Astrocyte of the spinal cord (primary cell): ENCODE data around the gene SORL1.

Experiments used
- DNase-seq: peaks from one replicate; pipeline ENCODE4 v3.0.0; 2011; ENCODE audit warnings: low read depth, low spot score
- H3K4me3 ChIP-seq: 2 replicates; pipeline ENCODE4 v1.5.1; 2011; ENCODE audit warnings: low read depth, mild to moderate bottlenecking, low read length, moderate library complexity
- in situ Hi-C: cut with HindIII; loops from 2 replicates; pipeline ENCODE4 v1.10.0; 2017; ENCODE audit warnings: low sequenced_read_pairs
- TF ChIP-seq, protein P1 (sequence below): IDR thresholded peaks from 2 replicates; pipeline ENCODE4 v1.5.1; 2012; ENCODE audit warnings: low read depth, mild to moderate bottlenecking, low read length, inconsistent platforms

SORL1 gene

DNA sequence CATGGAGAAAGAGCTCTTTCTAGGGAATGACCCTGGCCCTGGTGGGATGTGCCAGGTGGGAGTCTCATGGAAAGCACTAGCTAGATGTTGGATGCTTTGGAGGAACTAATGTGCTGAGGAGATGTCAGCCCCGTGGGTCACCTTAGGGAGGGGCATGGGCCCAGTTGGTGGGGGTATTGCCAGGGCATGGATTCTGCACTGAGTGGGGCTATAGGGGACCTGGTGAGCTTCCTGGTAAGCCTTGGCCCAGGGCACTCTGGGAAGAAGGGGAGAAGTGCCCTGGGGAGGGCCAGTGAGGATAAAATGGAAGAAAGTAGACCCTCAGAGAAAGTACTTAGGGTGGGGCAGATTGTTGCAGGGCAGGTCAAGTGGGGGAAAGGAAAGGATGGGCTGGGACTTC, 65.9 kb downstream of the SORL1 start:
- DNase-seq = no peak
- in situ Hi-C loops = no loop called here
- TF ChIP-seq, protein P1, sequence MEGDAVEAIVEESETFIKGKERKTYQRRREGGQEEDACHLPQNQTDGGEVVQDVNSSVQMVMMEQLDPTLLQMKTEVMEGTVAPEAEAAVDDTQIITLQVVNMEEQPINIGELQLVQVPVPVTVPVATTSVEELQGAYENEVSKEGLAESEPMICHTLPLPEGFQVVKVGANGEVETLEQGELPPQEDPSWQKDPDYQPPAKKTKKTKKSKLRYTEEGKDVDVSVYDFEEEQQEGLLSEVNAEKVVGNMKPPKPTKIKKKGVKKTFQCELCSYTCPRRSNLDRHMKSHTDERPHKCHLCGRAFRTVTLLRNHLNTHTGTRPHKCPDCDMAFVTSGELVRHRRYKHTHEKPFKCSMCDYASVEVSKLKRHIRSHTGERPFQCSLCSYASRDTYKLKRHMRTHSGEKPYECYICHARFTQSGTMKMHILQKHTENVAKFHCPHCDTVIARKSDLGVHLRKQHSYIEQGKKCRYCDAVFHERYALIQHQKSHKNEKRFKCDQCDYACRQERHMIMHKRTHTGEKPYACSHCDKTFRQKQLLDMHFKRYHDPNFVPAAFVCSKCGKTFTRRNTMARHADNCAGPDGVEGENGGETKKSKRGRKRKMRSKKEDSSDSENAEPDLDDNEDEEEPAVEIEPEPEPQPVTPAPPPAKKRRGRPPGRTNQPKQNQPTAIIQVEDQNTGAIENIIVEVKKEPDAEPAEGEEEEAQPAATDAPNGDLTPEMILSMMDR = no peak
- no peak overlapping the region for H3K4me3 ChIP-seq

DNA sequence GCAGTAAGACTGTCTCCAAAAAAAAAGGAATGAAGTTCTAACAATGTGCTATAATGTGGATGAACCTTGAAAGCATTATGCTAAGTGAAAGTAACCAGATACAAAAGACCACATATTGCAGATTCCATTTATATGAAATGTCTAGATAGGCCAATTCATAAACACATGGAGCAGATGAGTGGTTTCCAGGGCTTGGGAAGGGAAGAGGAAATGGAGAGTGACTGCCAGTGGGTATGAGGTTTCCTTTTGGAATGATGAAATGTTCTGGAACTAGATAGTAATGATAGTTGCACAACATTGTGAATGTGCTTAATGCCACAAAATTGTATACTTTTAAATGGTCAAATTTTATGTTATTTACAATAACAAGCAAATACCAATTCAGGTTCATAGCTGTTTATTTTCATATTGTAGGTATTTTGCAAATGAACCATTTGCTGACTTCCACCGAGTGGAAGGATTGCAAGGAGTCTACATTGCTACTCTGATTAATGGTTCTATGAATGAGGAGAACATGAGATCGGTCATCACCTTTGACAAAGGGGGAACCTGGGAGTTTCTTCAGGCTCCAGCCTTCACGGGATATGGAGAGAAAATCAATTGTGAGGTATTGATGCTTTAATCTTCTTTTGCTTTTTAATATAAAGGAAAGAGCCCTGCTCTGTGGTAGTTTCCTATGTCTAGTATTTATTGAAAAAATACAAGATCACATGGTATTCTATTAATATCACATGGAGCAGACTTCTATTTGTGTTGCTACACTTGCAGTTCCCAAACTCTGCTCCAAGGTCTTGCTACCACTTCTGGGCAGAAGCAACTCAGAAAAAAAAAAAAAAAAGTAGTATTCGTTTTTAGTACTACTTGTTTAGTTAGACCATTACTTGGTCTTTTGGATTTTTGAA, 68.4 kb downstream of the SORL1 start:
- H3K4me3 ChIP-seq = no peak overlapping the region
- DNase-seq = peak; percentile 16
- in situ Hi-C loops = no loop called here
- TF ChIP-seq, protein P1 = no peak

DNA sequence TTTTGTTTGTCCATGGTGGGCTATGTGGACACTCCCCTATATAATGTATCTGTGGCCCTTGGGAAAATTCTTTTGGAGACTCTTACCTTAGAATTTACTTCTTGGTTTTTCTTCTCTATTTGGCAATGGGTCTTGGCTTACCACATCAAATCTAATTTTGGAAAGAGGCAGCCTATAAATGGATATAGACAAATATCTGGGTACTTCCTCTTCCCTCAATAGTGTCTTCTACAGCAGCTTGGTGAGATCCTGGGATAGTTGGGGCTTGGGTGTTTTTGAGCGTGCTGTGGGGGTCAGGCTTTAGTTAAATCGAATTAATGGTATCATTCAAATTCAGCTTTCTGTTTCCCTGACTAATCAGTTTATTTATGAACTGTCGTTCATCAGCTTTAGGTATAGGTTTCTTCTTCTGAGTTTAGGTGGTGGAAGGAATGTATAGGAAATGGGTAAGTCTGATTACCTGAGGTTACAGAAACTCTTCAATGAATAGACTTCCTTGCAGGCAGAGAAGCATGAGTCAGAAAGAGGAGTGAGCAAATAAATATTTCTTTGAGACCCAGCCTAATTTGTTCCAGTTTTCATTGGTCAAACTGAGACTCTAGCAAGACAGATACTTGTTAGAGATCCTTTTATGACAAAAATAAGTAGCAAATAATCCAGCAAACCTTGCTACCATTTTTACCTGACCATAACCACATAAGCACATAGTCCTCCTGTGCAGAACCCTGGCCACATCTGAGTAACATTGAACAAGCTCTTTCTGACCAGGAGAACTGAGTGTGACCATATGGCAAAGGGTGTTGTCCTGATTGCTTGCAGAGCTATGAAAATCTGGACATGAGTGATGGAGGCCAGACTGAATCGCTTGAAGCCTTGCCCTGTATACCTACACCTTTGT, 69.3 kb downstream of the SORL1 start:
- no peak for DNase-seq
- H3K4me3 ChIP-seq = no peak overlapping the region
- in situ Hi-C loops = no loop called here
- TF ChIP-seq, protein P1 = no peak

DNA sequence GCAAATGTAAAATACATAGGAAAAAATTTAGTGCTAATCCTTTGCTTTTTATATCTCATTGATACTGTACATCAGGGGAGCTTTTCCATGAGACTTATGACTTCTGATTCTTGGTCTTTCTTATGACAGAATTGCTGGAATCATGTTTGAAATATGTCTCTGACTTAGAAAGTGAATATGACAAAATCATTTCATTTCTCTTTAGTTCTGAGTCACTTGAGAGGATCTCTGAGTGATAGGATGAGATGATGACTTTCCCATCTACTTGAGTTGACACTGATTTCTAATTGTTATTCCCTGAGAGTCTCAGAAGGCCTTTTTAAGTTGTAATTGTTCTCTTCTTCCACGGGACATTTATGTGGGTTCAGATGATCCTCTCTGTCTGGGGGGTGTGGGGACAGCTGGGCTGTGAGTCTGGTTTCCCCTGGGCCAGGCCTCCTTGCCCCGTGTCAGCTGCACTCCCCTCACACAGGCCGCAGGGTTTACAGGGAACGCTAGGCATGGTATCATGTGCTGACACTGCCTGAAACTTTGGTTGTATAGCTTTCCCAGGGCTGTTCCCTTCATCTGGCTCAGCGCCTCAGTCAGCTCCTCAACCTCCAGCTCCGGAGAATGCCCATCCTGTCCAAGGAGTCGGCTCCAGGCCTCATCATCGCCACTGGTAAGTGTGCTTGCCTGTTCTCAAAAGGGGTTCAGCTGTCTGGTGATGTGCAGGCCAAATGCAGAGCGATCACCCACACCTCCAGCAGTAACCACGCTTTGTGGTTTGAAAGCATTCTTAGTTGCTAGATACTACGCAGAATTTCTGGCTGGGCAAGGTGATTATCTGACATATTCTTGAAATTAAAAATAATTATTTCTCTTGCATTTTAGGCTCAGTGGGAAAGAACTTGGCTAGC, 70.2 kb downstream of the SORL1 start:
- TF ChIP-seq, protein P1 = no peak
- in situ Hi-C loops = no loop called here
- no peak for DNase-seq
- H3K4me3 ChIP-seq = no peak overlapping the region

DNA sequence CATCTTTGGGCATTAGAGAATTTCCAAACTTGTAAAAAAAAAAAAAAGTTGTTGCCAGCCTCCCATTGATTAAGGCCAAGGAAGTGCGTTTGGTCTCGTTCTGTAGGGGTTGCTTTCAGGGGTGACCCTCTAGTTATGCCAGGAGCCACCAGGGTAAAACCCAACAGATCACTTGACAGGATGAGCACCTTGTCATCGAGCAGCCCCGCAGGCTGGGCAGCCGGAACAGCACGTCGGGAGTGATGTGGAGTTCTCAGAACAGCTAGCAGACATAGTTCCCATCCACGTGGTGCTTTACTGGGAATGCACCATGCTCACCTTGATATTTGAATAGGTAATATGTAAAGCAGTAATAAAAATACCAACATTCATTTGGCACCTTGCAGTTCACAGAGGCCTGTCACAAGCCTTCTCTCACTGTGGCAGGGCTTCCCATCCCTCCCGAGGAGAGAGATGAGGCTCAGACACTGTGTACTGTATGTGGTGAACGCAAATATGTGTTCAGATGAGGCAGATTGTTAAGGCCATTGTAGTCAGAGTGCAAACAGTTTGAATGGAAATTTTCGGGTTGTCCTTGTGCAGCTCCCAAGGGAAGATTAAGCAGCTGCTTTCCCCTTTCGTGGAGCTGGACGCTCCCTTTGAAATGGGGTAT, 71.6 kb downstream of the SORL1 start:
- in situ Hi-C loops = no loop called here
- TF ChIP-seq, protein P1 = no peak
- DNase-seq = no peak
- no peak overlapping the region for H3K4me3 ChIP-seq
